HG02610 (cell line): Measurements from ENCODE around the gene TMEM63A.
A peak's percentile ranks its signal among the peaks of the same experiment; 100 is the strongest.
"Not testable (repeated sequence)": the region's sequence is repeated elsewhere in the genome, so short reads cannot be mapped to it uniquely, and the experiment has no call there.

Source experiments
- ATAC-seq: cut with Tn5 transposase; IDR thresholded peaks from one replicate; pipeline ENCODE4 v1.9.1; 2021; ENCODE audit warnings: mild to moderate bottlenecking, moderate library complexity; ENCODE audit not compliant: unreplicated experiment

Gene TMEM63A

GRCh38 chr1:225881959-225882693 lies at the start of gene TMEM63A:
TMEM63A (minus strand) TSS chr1:225882380; CDS start chr1:225877580, 4,800 bp downstream.
- peak; percentile 65 for ATAC-seq

- no peak for ATAC-seq
These were observed 49.3 kb upstream of the TMEM63A start for GRCh38 chr1:225931270-225932136.

DNA sequence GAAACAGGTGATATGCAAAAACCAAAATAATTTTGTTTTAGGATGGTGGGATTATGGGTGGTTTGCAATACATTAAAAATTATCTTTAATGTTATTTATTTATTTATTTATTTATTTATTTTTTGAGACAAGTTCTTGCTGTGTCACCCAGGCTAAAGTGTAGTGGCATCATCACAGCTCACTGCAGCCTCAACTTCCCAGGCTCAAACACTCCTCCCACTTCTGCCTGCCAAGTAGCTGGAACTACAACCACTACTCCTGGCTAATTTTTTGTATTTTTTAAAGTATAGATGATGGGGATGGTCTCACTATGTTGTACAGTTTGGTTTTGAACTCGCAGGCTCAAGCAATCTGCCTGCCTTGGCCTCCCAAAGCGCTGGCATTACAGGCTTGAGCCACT lies 48.4 kb upstream of the TMEM63A start:
- ATAC-seq, result no peak

DNA sequence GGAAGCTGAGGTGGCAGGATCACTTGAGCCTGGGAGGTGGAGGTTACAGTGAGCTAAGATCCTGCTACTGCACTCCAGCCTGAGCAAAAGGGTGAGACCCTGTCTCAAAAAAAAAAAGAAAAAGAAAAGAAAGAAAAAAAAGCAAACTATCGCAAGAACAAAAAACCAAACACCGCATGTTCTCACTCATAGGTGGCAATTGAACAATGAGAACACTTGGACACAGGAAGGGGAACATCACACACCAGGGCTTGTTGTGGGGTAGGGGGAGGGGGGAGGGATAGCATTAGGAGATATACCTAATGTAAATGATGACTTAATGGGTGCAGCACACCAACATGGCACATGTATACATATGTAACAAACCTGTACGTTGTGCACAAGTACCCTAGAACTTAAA lies 47.3 kb upstream of the TMEM63A start:
- not testable (repeated sequence) for ATAC-seq

DNA sequence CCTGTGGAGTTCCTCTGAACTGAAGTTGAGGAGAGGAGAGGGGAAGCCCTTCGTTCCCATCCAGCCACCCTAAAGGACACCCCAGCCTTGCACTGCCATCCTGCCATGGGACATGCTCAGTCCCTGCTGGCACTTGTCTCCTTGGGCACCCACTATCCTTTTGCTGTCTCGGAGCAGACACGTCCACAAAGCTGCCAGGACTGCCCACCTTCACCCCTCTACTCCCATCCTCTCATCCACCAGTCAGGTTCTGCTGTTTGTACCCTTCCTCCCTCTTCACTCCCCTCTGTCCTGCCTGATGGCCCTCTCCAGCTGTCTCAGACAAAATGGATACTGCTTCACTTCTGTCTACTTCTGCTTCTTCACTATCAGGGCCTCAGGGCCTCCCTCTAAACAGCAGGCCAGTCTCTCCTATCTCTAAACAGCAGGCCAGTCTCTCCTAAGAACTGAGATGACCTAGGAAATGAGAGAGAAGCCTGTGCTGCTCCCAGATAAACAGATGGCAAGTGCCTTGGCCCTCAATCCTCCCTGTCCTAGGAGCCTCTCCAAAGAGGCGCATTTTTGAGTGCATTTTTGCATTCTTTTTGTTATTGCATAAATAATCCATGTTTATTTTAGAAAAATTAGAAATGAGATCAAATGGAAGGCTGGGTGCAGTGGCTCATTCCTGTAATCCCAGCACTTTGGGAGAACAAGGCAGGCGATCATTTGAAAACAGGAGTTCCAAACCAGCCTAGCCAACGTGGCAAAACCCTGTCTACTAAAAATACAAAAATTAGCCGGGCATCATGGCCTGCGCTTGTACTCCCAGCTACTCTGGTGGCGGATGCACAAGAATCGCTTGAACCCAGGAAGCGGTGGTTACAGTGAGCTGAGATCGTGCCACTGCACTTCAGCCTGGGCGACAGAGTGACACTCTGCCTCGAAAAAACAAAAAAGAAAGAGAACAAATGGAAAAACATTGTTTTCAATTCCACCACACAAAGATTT lies 46.3 kb upstream of the TMEM63A start:
- no peak for ATAC-seq

GRCh38 chr1:225926551-225927113 lies 44.5 kb upstream of the TMEM63A start:
- no peak for ATAC-seq

DNA sequence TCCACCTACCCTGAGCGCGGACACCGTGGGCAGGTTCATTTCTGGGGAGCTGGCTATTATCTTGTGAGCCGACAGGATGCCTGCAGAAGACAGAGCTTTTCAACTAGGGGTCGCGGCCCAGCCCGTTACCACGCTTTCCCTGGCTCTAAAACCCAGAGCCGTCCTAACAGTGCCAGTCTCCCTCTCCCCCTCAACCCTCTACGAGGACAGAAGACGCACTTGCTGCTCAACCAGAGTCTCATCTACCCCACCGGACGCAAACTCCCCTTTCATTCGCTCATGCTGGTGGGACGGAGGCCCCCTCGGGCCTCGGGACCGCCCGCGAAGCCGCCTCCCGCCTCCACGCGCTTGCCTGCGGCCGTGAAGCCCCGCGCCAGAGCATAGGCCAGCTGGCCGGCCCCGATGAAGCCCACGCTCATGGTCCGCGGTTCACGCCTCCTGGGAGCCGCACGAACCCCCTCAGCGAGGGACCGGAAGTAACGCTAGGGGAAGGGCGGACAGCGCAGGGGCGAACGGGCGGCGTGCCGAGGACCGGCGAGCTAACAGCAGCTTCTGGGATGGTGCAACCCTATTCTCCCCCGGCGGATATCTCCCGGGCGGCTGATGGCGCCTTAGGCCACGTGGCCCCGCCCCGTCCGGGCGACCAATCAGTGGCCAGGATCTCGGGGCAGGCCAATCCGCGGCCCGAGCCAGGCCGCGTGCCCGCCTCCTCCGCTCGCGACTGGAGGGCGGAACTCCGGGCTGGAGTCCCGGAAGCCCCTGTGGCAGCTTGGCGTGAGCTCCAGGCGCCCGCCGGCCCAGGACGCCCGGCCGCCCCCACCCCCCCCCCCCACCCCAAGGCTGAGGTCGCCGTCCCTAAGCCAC lies 41.7 kb upstream of the TMEM63A start, which contains the start of gene PYCR2:
PYCR2 (minus strand) TSS at position 559 of the 864 bp plus-strand sequence; CDS start at position 419, 140 bp downstream.
- ATAC-seq, result peak; percentile 99

DNA sequence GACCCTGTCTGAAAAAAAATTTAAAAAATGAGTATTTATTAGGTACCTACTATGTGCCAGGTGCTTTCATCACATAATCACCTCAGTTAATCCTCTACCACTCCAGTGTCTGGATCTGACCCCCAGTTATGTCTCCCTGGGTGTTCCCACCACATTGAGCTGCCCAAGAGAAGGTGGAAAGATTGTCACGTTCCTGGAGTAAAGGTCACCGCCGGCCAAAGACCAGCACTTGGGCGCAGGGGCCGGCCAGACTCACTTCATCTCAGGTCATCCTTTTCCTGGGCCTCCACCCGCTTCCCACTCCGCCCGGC lies 41.2 kb upstream of the TMEM63A start:
- no peak for ATAC-seq

DNA sequence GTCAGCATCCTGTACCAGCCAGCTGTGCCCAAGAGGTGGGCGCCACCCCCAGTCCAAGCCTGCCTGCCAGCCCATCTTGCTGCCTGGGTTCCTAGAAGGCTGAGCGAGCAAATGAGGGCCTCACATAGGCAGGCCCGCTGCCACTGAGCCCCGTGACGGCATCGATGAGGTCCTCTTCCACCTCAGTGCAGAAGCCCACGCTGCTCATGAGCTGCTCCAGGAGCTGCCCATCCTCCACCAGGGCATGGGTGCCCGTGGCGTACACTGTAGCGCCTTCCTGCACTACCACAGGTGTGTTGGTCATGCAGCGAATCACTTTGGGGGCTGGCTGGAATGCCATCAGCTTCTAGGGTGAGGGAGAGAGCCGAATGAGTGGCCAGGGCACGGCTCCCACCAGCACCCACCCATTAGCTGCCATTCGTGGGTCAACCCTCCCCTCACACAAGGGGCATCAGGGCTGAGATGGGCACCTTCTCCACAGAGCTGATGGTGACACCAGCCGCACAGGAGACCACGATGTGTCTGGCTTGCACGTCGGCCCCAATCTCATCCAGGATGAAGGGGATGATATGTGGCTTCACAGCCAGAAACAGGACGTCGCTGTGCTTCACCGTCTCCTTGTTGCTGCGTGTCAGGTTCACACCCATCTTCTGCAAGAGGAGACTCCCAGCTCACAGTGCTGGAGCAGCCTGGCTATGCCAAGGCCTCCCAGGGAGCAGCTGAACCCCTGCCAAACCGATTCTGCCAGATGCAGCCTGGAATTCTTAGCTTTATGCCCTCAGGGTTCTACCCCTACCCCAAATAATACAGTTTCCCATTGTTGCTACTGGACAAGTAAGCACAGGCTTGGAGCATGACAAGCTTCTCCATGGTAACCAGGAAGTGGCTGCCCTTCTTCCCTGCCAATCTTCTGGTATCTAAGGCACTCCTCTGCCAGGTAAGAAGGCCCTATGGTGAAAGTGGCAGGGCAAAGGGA lies 39.8 kb upstream of the TMEM63A start:
- ATAC-seq, result no peak

- no peak for ATAC-seq
These were observed 37.7 kb upstream of the TMEM63A start for GRCh38 chr1:225919906-225920305.

DNA sequence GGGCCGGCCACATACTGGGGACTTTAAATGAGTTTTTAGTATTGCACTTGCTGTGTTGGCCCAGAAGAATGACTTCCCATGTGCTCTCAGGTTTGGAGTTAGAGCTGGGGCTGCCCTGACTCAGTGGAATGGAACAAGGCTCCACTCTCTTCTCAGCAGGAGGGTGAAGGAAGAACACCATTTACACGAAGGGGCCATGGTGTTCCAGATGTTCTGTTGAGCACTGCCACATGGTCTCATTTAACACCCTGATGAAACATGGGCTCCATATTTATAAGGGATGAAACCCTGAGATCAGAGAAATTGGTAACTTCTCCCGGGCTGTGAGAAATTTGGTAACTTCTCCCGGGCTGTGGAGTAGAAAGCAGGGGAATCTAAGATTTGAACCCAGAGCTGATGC lies 36.1 kb upstream of the TMEM63A start:
- ATAC-seq, result no peak

DNA sequence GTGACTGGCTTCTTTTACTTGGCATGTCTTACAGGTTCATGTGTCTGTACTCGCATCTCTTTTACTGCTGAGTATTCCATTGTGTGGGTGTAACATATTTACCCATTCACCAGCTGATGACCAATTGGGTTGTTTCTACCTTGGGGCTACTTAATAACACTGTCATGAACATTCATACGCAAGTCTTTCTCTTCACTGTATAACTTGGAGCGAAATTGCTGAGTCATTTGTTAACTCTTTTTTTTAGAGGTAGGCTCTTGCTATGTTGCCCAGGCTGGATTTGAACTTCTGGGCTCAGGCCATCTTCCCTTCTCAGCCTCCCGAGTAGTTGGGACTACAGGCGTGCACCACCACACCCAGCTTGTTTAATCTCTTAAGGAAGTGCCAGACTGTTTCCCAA lies 35.4 kb upstream of the TMEM63A start:
- no peak for ATAC-seq

- no peak for ATAC-seq
These were observed 34.9 kb upstream of the TMEM63A start for GRCh38 chr1:225917101-225917500.

DNA sequence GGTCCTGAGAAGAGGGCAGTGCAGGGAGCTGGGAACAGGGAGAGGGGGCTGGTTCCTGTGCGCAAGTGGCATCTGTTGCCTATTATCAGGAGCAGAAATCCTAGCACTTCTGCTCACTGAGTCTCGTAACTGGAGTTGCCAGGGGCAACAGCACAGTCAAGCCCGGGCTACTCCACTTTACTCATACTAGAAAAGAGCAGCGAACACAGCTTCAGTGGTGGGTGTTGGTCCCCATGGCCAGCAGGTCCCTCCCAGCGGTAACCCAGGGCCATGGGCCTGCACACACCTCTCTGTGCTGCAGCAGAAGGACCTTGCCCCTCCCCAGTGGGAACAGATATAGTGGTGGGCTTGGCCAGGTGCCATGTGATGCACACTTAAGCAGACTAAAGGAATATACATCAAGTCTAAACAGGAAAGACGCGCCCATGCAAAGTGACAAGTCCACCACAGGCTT lies 33.4 kb upstream of the TMEM63A start:
- no peak for ATAC-seq

DNA sequence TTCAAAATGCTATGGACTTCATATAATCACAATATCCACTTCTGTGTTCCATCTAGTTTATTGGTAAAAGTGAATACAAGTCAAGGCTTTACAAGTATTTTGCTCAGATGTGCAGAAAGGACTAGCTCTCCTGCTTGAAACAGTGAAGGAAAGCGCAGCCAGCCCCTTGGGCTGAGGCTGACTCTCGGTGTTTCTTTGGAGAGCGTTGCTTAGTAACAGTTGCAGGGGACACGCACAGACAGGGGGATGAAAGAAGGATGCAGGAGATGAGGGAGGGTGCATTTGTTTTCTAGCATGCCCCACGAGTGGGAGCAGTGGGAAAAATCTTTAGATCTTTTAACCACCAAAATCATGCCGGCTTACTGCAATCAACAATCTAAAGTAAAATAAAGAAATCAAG lies 32.8 kb upstream of the TMEM63A start:
- no peak for ATAC-seq

DNA sequence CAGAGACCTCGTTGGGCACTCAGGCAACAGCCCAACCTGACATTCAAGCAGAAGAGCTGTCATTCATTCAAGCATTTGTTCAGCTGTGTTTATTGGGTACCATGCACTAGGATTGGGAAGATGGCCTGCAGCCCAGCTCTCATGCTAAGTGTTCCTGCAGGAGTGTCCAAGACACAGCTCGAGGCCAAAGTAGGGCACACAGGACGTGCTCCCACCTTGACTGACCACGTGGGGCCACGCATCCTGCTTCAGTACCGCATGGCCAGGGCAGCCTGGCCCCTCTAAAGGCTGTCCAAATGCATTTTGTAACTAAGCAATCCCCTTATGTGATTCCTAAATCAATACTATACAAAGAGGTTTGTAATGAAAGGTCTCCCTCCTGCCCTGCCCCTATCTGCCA lies 32.2 kb upstream of the TMEM63A start:
- ATAC-seq, result no peak

- peak; percentile 87 for ATAC-seq
These were observed 29.3 kb upstream of the TMEM63A start for GRCh38 chr1:225911191-225912130.
